RWPE1 (cell line): ENCODE results near the gene RNF223.

Experiments used
- CTCF ChIA-PET: fragments of 350-600 bp; sonication (Branson Sonifier 250); formaldehyde crosslinking; extraction: SDS; loops from one replicate; lab custom pipeline; 2021; lab: Yijun Ruan, JAX
- POLR2A ChIA-PET: fragments of 400-600 bp; formaldehyde crosslinking; extraction: SDS; loops from one replicate; lab custom pipeline; 2020; ENCODE audit warnings: antibody characterized with exemption; ENCODE audit not compliant: low non-redundant PET; lab: Yijun Ruan, JAX
- DNase-seq: peaks from one replicate; pipeline ENCODE4 v3.0.0; 2012; ENCODE audit warnings: low spot score
- H3K27ac ChIP-seq: fragments of 450-650 bp; 2 replicates; pipeline ENCODE4 v1.5.1; 2017
- CTCF ChIP-seq: fragments of 450-650 bp; conservative IDR thresholded peaks from 2 replicates; pipeline ENCODE4 v1.5.1; 2017; ENCODE audit warnings: low read depth, mild to moderate bottlenecking

RNF223 gene

DNA sequence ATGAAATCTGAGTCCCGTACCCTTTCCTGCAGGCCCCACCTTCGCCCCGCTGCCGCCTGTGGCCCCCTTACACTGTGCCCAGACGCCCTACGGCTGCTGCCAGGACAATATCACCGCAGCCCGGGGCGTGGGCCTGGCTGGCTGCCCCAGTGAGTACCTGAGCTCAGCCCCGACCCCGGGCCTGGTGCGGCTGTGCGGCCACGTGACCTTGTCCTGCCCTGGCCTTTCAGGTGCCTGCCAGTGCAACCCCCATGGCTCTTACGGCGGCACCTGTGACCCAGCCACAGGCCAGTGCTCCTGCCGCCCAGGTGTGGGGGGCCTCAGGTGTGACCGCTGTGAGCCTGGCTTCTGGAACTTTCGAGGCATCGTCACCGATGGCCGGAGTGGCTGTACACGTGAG lies 29.0 kb downstream of the RNF223 start:
- no peak for DNase-seq
- no peak for TF ChIP-seq CTCF
- H3K27ac ChIP-seq = no peak overlapping the region
- ChIA-PET POLR2A (no interaction called here), CTCF (no interaction called here)

DNA sequence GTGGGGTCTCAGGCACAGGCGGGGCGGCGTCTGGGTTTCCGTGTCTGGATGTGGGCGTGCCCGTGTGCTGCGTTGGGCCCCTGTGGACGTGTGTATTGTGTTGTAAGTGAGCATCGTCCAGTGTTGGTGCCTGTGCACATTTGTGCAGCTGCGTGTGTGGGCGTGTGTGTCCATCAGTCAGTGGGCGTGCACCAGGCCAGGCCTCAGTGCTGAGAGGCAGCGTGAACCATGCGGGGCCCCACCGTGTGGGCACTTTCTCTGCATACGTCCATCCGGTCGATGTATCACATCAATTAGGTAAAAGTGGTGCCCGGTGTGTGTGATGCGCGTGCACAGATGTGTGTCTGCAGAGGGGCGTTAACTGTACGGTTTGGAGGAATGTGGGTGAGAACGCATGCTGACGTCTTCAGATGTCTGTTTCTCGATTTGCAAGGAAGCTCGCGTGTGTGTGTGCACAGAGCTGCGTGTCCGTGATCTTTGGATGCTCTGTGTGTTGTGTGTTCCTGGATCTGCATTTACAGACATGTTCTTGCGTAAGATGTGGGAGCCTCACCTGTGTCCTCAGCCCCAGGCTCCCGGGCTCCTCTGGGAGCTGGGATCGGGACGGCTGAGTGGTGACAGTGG lies 29.5 kb downstream of the RNF223 start:
- no peak overlapping the region for H3K27ac ChIP-seq

GRCh38 chr1:1043921-1044320 lies 30.2 kb downstream of the RNF223 start:
- CTCF ChIA-PET = interaction anchor here (0.8 kb wide), 1 partner anchor 29 kb away, joined by 5 read pairs; no protein-coding TSS in a partner anchor
- POLR2A ChIA-PET = no interaction called here

More for the DNA sequence above, 29.5 kb downstream of the RNF223 start:
- TF ChIP-seq CTCF = no peak
- no peak for DNase-seq
- ChIA-PET POLR2A (no interaction called here), CTCF (interaction anchor here (0.8 kb wide), 1 partner anchor 30 kb away, joined by 5 read pairs; no protein-coding TSS in a partner anchor)

DNA sequence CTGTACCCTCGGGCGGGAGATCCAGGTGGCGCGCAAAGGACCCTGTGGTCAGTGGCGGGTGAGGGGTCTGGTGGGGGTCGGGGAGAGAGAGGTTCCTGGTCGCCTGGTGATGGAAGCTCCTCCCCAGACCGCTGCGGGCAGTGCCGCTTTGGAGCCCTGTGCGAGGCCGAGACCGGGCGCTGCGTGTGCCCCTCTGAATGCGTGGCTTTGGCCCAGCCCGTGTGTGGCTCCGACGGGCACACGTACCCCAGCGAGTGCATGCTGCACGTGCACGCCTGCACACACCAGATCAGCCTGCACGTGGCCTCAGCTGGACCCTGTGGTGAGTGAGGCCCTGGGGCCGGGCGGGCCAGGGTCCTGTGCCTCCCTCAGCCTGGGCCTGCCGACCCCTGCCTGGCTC lies 30.7 kb downstream of the RNF223 start:
- ChIA-PET POLR2A (no interaction called here), CTCF (interaction anchor here (0.6 kb wide), 1 partner anchor 67 kb away, joined by 5 read pairs; no protein-coding TSS in a partner anchor)
- peak overlapping the region; percentile 11; the same call in 1 of the 2 replicates for H3K27ac ChIP-seq
- DNase-seq = no peak
- no peak for TF ChIP-seq CTCF

More at GRCh38 chr1:1043921-1044320, 30.2 kb downstream of the RNF223 start:
- DNase-seq = no peak
- no peak for TF ChIP-seq CTCF
- peak overlapping the region; percentile 11; the same call in 1 of the 2 replicates for H3K27ac ChIP-seq

DNA sequence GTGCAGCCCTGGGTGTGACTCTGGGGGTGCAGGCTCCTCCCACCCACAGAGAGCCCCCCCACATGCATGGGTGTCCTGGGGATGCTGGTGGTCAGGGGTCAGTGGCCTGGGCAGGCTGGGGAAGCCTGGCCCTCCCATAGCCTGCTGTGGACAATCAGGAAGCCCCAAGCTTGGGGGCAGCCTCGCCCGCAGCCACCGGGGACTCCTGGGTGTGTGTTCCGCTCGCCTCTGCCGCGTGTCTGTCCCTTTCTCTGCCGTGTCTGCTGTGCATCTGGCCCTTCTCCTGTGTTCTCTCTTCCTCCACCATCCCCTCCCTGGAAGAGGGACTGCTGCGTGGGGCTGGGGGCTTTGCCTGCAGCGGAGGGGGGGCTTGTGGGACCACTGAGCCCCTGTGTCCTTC lies 31.3 kb downstream of the RNF223 start:
- H3K27ac ChIP-seq = peak overlapping the region; percentile 23
- no peak for TF ChIP-seq CTCF
- ChIA-PET CTCF (interaction anchor here (0.6 kb wide), 1 partner anchor 67 kb away, joined by 5 read pairs; no protein-coding TSS in a partner anchor), POLR2A (no interaction called here)
- DNase-seq = no peak

DNA sequence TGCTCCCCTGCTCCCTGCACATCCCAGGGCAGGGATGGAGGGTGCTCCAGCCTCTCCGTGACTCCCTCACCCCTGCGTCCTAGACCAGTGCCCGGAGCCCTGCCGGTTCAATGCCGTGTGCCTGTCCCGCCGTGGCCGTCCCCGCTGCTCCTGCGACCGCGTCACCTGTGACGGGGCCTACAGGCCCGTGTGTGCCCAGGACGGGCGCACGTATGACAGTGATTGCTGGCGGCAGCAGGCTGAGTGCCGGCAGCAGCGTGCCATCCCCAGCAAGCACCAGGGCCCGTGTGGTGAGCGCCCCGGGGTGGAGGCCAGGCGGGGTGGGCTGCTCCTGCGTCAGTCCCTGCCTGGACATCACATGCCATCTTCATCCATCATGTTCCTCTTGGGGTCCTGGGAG lies 32.2 kb downstream of the RNF223 start:
- TF ChIP-seq CTCF = no peak
- H3K27ac ChIP-seq = peak overlapping the region; percentile 23
- ChIA-PET POLR2A (no interaction called here), CTCF (no interaction called here)
- DNase-seq = no peak
